ENCODE measurements around the gene WDFY3. TPM values are rescaled to one million over a fixed set of nuclear protein-coding genes. Genes with fewer than 3 reads are reported as not detected.

The WDFY3 gene
- total RNA-seq, 4 donors from 2014 or later = 77.9 to 149 (median 98.3) TPM

DNA sequence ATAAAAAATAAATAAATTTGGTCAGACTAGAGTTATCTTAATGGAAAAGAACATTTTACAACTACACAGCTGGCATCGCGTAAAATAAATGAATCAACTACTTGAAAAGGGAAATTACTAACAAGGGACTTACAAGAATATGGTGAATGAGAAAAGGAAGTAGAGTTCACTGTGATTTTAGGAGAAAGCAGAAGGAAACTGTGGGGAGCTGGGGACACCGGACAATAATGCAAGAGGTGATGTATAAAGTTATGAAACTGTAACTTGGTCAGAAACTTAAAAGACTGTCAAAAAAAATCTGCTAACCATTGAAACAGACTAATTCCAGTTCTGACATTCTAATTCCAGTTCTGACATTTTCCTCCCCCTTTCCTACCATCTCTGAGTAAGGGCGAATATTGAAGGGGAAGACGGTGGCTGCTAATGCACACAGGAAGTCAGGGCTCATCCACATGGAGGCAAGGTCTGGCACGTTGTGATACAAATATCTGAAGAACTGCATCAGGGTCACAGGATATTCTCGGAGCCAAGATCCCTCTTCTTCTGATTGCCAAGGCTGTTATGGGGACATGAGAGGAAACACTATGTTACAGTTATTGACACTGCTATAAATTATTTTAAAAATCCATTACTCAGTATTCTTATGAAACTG, 213.0 kb downstream of the WDFY3 start:
- ATAC-seq (ENCODE audit: low FRiP score) = no peak
- no peak for DNase-seq (ENCODE audit: low spot score)
- TF ChIP-seq, protein P1, sequence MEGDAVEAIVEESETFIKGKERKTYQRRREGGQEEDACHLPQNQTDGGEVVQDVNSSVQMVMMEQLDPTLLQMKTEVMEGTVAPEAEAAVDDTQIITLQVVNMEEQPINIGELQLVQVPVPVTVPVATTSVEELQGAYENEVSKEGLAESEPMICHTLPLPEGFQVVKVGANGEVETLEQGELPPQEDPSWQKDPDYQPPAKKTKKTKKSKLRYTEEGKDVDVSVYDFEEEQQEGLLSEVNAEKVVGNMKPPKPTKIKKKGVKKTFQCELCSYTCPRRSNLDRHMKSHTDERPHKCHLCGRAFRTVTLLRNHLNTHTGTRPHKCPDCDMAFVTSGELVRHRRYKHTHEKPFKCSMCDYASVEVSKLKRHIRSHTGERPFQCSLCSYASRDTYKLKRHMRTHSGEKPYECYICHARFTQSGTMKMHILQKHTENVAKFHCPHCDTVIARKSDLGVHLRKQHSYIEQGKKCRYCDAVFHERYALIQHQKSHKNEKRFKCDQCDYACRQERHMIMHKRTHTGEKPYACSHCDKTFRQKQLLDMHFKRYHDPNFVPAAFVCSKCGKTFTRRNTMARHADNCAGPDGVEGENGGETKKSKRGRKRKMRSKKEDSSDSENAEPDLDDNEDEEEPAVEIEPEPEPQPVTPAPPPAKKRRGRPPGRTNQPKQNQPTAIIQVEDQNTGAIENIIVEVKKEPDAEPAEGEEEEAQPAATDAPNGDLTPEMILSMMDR (IDR thresholded peaks at IDR 0.05) = no peak

DNA sequence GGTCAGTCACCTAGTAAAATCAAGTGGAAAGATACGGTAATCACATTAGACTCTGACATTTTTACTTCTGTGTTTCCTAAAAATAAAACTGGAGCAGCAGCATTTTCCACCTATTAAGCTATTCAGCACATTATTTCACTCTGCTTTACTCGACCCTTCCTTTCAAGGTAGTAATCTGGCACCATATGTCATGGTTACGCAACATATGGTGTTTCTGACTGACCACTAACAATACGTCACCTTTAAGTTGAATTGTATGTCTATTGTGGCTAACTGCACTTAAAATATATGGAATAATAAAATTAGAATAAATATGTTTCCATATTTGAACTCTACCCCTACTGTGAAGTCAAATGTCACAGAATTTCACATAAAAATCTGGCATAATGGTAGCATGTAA, 214.8 kb downstream of the WDFY3 start:
- ATAC-seq (ENCODE audit: low FRiP score) = no peak
- TF ChIP-seq, protein P1 (IDR thresholded peaks at IDR 0.05) = no peak
- no peak for DNase-seq (ENCODE audit: low spot score)

DNA sequence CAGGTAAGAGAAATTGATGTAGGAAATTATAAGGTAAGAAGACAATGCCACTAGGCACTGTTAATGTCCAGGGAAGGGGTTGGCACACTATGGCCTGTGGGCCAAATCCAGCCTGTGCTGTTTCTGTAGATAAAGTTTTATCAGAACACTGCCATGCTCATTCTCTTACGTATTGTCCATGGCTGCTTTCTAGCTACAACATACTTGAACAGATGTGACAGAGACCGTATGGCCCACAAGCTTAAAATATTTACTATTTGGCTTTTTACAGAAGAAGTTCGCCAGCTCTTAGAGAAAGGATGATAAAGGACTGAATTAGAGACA, 215.6 kb downstream of the WDFY3 start:
- DNase-seq (ENCODE audit: low spot score) = no peak
- TF ChIP-seq, protein P1 (IDR thresholded peaks at IDR 0.05) = no peak
- no peak for ATAC-seq (ENCODE audit: low FRiP score)

DNA sequence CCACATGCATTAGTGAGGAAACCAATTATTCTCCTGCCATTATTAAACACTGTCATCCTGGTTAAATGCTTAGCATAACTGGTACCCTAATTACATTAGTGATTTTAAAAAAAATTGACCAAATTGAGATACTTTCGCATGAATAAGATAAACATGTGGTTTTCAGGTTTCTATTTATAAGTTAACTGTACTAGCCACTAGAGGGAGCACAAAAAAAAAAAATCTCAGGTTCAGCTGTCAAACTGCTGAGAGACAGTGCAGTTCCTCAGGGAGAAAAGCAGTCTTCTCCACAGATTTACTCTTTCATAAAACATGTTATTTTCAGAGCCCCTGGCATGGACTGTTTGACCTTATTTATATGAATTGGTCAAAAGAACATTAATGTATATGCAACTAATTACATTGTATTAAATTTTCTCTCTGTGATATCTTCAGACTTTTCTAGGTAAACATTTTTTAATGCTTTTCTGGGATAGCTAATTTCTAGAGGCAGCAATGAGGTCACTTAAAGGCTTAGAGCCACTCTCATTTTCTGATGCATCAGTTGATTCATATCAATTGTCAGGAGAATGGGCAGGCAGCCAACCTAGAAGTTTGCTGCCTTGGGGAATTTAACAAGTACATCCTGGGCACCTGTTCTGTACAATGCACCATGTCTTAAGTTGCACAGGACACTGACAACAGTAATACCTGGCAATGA, 216.1 kb downstream of the WDFY3 start:
- DNase-seq (ENCODE audit: low spot score) = no peak
- TF ChIP-seq, protein P1 (IDR thresholded peaks at IDR 0.05) = no peak
- peak; percentile 39 for ATAC-seq (ENCODE audit: low FRiP score)

DNA sequence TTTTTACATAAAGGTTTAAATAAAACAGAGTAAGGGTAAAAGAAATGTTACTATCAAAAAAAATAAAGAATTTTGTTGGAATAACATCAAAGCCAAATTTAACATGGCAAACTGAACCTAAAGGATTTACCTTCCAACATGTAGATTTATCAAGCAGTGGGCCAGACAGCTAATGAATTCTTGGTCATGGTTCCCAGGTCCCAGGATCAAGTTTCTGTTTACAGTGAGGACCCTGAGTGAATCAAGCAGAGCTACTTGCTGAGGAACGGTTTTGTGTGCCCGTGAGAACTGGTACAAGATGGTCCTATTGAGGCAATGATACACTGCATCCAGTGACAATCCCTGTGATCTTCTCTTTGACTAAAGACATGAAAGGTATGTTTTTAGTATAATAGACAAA, 226.4 kb downstream of the WDFY3 start:
- TF ChIP-seq, protein P1 (IDR thresholded peaks at IDR 0.05) = no peak
- no peak for DNase-seq (ENCODE audit: low spot score)
- no peak for ATAC-seq (ENCODE audit: low FRiP score)

DNA sequence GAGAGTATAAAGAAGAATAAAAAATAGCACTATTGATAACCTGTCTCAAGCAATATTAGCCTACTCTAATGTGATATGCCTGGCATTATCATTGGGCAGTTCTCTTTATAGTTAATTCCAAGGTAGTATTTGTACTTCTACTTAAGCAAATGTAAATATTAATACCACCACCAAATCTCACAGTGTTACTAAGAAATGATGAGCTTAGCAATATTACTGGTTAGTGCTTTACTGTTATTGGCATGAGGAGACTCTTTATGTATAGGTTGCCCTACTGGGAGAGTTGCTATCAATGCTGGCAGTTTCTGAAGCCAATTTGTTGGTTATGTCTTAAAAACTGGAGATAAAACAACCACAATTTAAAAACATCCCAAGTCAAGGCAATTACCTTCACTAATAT, 227.9 kb downstream of the WDFY3 start:
- ATAC-seq (ENCODE audit: low FRiP score) (no peak), DNase-seq (ENCODE audit: low spot score) (no peak)
- TF ChIP-seq, protein P1 (IDR thresholded peaks at IDR 0.05) = no peak

DNA sequence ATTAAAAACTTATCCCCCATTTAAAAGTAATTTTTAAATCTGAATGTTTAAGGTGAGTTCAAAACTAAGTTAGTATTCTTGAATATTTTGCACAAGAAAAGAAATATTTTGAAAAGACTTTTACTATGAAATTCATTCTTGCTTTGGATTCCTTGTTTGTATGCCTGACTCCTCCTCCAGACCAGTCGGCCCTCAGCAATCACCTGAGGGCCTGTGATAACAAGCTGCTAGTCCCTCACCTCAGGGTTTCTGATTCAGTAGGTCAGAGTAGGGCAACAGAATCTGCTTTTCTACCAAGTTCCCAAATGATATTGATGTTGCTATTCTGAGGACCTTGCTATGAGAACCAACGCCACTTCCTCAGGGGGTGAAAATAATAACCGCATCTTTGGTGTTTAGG, 228.8 kb downstream of the WDFY3 start:
- TF ChIP-seq, protein P1 (IDR thresholded peaks at IDR 0.05) = no peak
- DNase-seq (ENCODE audit: low spot score) (no peak), ATAC-seq (ENCODE audit: low FRiP score) (no peak)

All from omental fat pad (tissue), 4 donors.